Fibroblast of lung (primary cell): ENCODE results near the gene BAG5. TPM values are rescaled to one million over a fixed set of nuclear protein-coding genes. Genes with fewer than 3 reads are reported as not detected.

Experiments used
- DNase-seq, 2 donors: peaks; one replicate each; pipeline versions ENCODE4 v3.0.0 to v3.0.0-alpha.2; 2010; ENCODE audit warnings: low read depth in 2 of 2
- H2AFZ ChIP-seq: 2 replicates; pipeline ENCODE4 v1.5.1; 2012; ENCODE audit warnings: low read length, control low read depth, inconsistent platforms
- H3K27ac ChIP-seq: 2 replicates; pipeline ENCODE4 v1.5.1; 2011; ENCODE audit warnings: low read length, control low read depth; ENCODE audit not compliant: insufficient read depth
- H3K27me3 ChIP-seq: 2 replicates; pipeline ENCODE4 v1.5.1; 2011; ENCODE audit warnings: mild to moderate bottlenecking, low read length; ENCODE audit not compliant: control insufficient read depth, insufficient read depth
- H3K36me3 ChIP-seq: 2 replicates; pipeline ENCODE4 v1.5.1; 2011; ENCODE audit warnings: low read length; ENCODE audit not compliant: control insufficient read depth, insufficient read depth
- H3K4me1 ChIP-seq: 2 replicates; pipeline ENCODE4 v1.5.1; 2011; ENCODE audit warnings: low read length; ENCODE audit not compliant: control insufficient read depth, insufficient read depth; ENCODE audit errors: extremely low read depth
- H3K4me2 ChIP-seq: 2 replicates; pipeline ENCODE4 v1.5.1; 2011; ENCODE audit warnings: low read length, control low read depth; ENCODE audit not compliant: insufficient read depth; ENCODE audit errors: extremely low read depth
- H3K4me3 ChIP-seq, 4 experiments: fragments of 200-600 bp in 1 of 4; sonication (generic) in 1 of 4; replicated peaks in 1 of 4; 2 replicates each; pipeline ENCODE4 v1.5.1; 2011 to 2016; ENCODE audit warnings: low read length in 4 of 4, low read depth in 3 of 4, mild to moderate bottlenecking in 3 of 4, control low read depth in 2 of 4, inconsistent platforms in 1 of 4, mixed read lengths in 1 of 4; ENCODE audit not compliant: insufficient read depth in 1 of 4; ENCODE audit errors: control extremely low read depth in 1 of 4
- H3K79me2 ChIP-seq: 2 replicates; pipeline ENCODE4 v1.5.1; 2012; ENCODE audit warnings: mild to moderate bottlenecking, low read length, inconsistent platforms; ENCODE audit not compliant: control insufficient read depth, insufficient read depth
- H3K9ac ChIP-seq: 2 replicates; pipeline ENCODE4 v1.5.1; 2011; ENCODE audit warnings: mild to moderate bottlenecking, low read length, control low read depth; ENCODE audit not compliant: insufficient read depth
- H3K9me3 ChIP-seq: 2 replicates; pipeline ENCODE4 v1.5.1; 2012; ENCODE audit warnings: low read depth, low read length; ENCODE audit not compliant: control insufficient read depth, insufficient read depth
- H4K20me1 ChIP-seq: 2 replicates; pipeline ENCODE4 v1.5.1; 2011; ENCODE audit warnings: low read length; ENCODE audit not compliant: control insufficient read depth, insufficient read depth; ENCODE audit errors: extremely low read depth
- CTCF ChIP-seq, 2 donors: IDR thresholded peaks in 1 of 2; conservative IDR thresholded peaks in 1 of 2; 1 replicate in 1 of 2; 2 replicates in 1 of 2; pipeline ENCODE4 v1.5.1; 2011 to 2012; ENCODE audit warnings: low read length in 2 of 2, control low read depth in 1 of 2, inconsistent platforms in 1 of 2, low read depth in 1 of 2, mild to moderate bottlenecking in 1 of 2
- EZH2 ChIP-seq: IDR thresholded peaks from 2 replicates; pipeline ENCODE4 v1.5.1; 2012; ENCODE audit warnings: low read length, control low read depth, mild to moderate bottlenecking; ENCODE audit errors: missing control alignments
- polyA plus RNA-seq, 2 donors: library from polyadenylated mRNA; depleted of rRNA in 1 of 2; stranded (reverse) in 1 of 2; unstranded in 1 of 2; fragments of >200 nt; gene quantifications; 2 replicates each; pipeline ENCODE4 v1.2.1, GENCODE V29; 2011 to 2012; ENCODE audit warnings: missing spikeins in 1 of 2
- total RNA-seq: library from RNA; depleted of rRNA; stranded (reverse); fragments of >200 nt; gene quantifications from 2 replicates; pipeline ENCODE4 v1.2.1, GENCODE V29; 2014

Gene BAG5
- total and polyA plus RNA-seq, 2 donors (not counting 1 experiment from before 2014, with no cell fraction given), result 14.9 to 25.8 TPM

- no peaks in the 10 kb centered on the region for H3K27me3 ChIP-seq
- H4K20me1 ChIP-seq, result no peaks in the 10 kb centered on the region
- H2AFZ ChIP-seq, result no peak overlapping the region
- peaks cover 5% of the 10 kb centered on the region for H3K36me3 ChIP-seq
- DNase-seq, result no peak
- H3K4me1 ChIP-seq, result peaks cover 15% of the 10 kb centered on the region
- no peaks in the 10 kb centered on the region for H3K9me3 ChIP-seq
- H3K9ac ChIP-seq, result no peak overlapping the region
- H3K4me2 ChIP-seq, result no peak overlapping the region
- no peak overlapping the region for H3K27ac ChIP-seq
- peaks cover 27% of the 10 kb centered on the region for H3K79me2 ChIP-seq
- no peak overlapping the region for H3K4me3 ChIP-seq
- TF ChIP-seq EZH2, result no peak
- no peak for TF ChIP-seq CTCF (conservative IDR thresholded peaks at IDR 0.05 in 1 of 2, IDR thresholded peaks at IDR 0.05 in 1 of 2; ENCODE audit: low read depth in 1 of 2, low read length in 2 of 2)
These were observed 31.6 kb downstream of the BAG5 start for GRCh38 chr14:103530831-103531230.

- peaks cover 3% of the 10 kb centered on the region for H3K36me3 ChIP-seq
- no peaks in the 10 kb centered on the region for H3K9me3 ChIP-seq
- H3K4me1 ChIP-seq, result peaks cover 15% of the 10 kb centered on the region
- no peak overlapping the region for H2AFZ ChIP-seq
- peak overlapping the region in 2 of 4 experiments; percentile 90 to 92 for H3K4me3 ChIP-seq
- no peaks in the 10 kb centered on the region for H4K20me1 ChIP-seq
- DNase-seq, result no peak
- H3K4me2 ChIP-seq, result peak overlapping the region; percentile 98
- H3K27ac ChIP-seq, result no peak overlapping the region
- no peaks in the 10 kb centered on the region for H3K27me3 ChIP-seq
- no peak for TF ChIP-seq EZH2
- no peak for TF ChIP-seq CTCF (conservative IDR thresholded peaks at IDR 0.05 in 1 of 2, IDR thresholded peaks at IDR 0.05 in 1 of 2; ENCODE audit: low read depth in 1 of 2, low read length in 2 of 2)
- H3K9ac ChIP-seq, result no peak overlapping the region
- H3K79me2 ChIP-seq, result peaks cover 27% of the 10 kb centered on the region
These were observed 32.1 kb downstream of the BAG5 start for GRCh38 chr14:103530390-103530789.

- Histone ChIP-seq H3K4me3 (peak overlapping the region; percentile 45 to 92 (median 82)), H3K9ac (peak overlapping the region; percentile 71), H3K9me3 (no peaks in the 10 kb centered on the region), H3K79me2 (peaks cover 27% of the 10 kb centered on the region), H3K27ac (peak overlapping the region; percentile 69), H3K36me3 (no peaks in the 10 kb centered on the region), H3K4me1 (peaks cover 15% of the 10 kb centered on the region), H3K27me3 (no peaks in the 10 kb centered on the region), H2AFZ (peak overlapping the region; percentile 29), H3K4me2 (peak overlapping the region; percentile 98), H4K20me1 (no peaks in the 10 kb centered on the region)
- no peak for DNase-seq
- TF ChIP-seq CTCF (conservative IDR thresholded peaks at IDR 0.05 in 1 of 2, IDR thresholded peaks at IDR 0.05 in 1 of 2; ENCODE audit: low read depth in 1 of 2, low read length in 2 of 2), result no peak
- TF ChIP-seq EZH2, result no peak
These were observed 32.8 kb downstream of the BAG5 start for GRCh38 chr14:103529383-103530365.
